SK-N-MC (cell line): ENCODE measurements around the gene KCTD18.

Experiments
- EZH2 ChIP-seq: fragments of 200-600 bp; sonication (generic); IDR thresholded peaks from one replicate; pipeline ENCODE4 v1.6.1; 2017; ENCODE audit warnings: antibody characterized with exemption
- FOXP2 ChIP-seq: optimal IDR thresholded peaks from 2 replicates; pipeline ENCODE3; 2011; ENCODE audit warnings: mild to moderate bottlenecking, moderate library complexity; ENCODE audit not compliant: insufficient read depth; ENCODE audit errors: extremely low read length, control extremely low read depth
- POLR2AphosphoS5 ChIP-seq: IDR thresholded peaks from 2 replicates; pipeline ENCODE4 v1.6.1; 2012; ENCODE audit warnings: mild to moderate bottlenecking, low read depth, low read length, borderline replicate concordance

- TF ChIP-seq POLR2AphosphoS5 (no peak), EZH2 (no peak), FOXP2 (no peak)
Measured at GRCh38 chr2:200470230-200470629, 39.6 kb downstream of the KCTD18 start.
